Right lobe of liver (tissue), 6 donors: ENCODE results near the gene SNX11. TPM values are rescaled to one million over a fixed set of nuclear protein-coding genes. Genes with fewer than 3 reads are reported as not detected.

Source experiments
- ATAC-seq, 4 donors: fragments of 200-7000 bp; cut with Tn5 transposase; one replicate each; pipeline ENCODE4 v1.9.1; 2020; ENCODE audit warnings: mild to moderate bottlenecking in 4 of 4, moderate library complexity in 4 of 4
- DNase-seq, 3 donors: peaks; one replicate each; pipeline ENCODE4 v3.0.0-alpha.2; 2020
- H3K27ac ChIP-seq, 3 donors: fragments of 200-600 bp; one replicate each; pipeline ENCODE4 v1.8.0; 2022
- H3K27me3 ChIP-seq, 2 donors: fragments of 200-600 bp; one replicate each; pipeline ENCODE4 v1.8.0; 2022
- H3K36me3 ChIP-seq, 4 donors: fragments of 200-600 bp; sonication (generic) in 1 of 4; one replicate each; pipeline versions ENCODE4 v1.5.1 to v1.8.0; 2017 to 2022; ENCODE audit warnings: control low read depth in 1 of 4
- H3K4me1 ChIP-seq, 4 donors: fragments of 200-600 bp; sonication (generic) in 1 of 4; one replicate each; pipeline versions ENCODE4 v1.5.1 to v1.8.0; 2017 to 2022; ENCODE audit warnings: control low read depth in 1 of 4
- H3K4me3 ChIP-seq, 3 donors: fragments of 200-600 bp; one replicate each; pipeline ENCODE4 v1.8.0; 2022
- H3K9me3 ChIP-seq, 4 donors: fragments of 200-600 bp; sonication (generic) in 1 of 4; one replicate each; pipeline versions ENCODE4 v1.5.1 to v1.8.0; 2017 to 2022; ENCODE audit warnings: control low read depth in 1 of 4
- POLR2A ChIP-seq: fragments of 450-650 bp; IDR thresholded peaks from one replicate; pipeline ENCODE4 v1.6.1; 2017; ENCODE audit warnings: antibody characterized with exemption, mild to moderate bottlenecking
- WGBS: methylation state at CpG from one replicate; pipeline ENCODE4 v1.1.6; 2018; ENCODE audit warnings: low coverage, low lambda C conversion rate; ENCODE audit not compliant: insufficient coverage; ENCODE audit errors: missing lambda C conversion rate; 5-methylcytosine and 5-hydroxymethylcytosine counted together
- intact Hi-C, 2 donors: fragments of 100-400 bp; cut with DNase I; formaldehyde crosslinking; loops; one replicate each; pipeline versions ENCODE4 v1.11.2 to v1.14.1; 2022
- total RNA-seq, 6 experiments: library from RNA; depleted of rRNA in 2 of 6; stranded (reverse); fragments of >200 nt in 2 of 6; fragmentation: NEBNext Ultra II Directional in 3 of 6; extraction: Animal tissue kit (Norgen Biotek cat#: 25700) in 3 of 6; gene quantifications; one replicate each; pipeline versions ENCODE4 v1.1.0 to v1.2.4, GENCODE V29; 2016 to 2023
- TF ChIP-seq, protein P1 (sequence below), 4 donors: fragments of 200-600 bp in 3 of 4; fragments of 450-650 bp in 1 of 4; IDR thresholded peaks; one replicate each; pipeline versions ENCODE4 v1.5.1 to v1.8.0; 2016 to 2022; ENCODE audit warnings: antibody characterized with exemption in 4 of 4, mild to moderate bottlenecking in 2 of 4
- donor health status: DM: no; HTN: yes; CAD: no.
- donor health status: DM: no; HTN: no; CAD: no.
- donor health status: DM: no; HTN: no; CAD: no.
- donor health status: DM: no; HTN: yes; CAD: no.
- donor health status: DM: no; HTN: yes; CAD: no.

Gene SNX11
- total RNA-seq, 6 experiments from 2014 or later: 7.2 to 11.7 (median 9.2) TPM

DNA sequence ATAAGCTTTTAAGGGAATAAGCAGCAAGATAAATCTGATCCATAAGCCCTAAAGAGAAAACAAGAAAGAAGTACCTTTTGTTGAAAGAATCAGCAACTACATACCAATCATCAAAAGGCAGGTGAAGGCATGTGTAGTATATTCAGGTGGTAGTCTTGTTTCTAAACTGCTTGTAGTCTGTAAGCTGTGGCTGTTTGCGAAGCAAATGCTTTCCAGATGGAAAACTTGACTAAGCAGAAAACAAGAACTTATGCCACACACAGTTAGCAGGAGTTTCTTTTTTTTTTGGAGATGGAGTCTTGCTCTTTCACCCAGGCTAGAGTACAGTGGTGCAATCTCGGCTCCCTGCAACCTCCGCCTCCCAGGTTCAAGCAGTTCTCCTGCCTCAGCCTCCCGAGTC, 12.0 kb upstream of the SNX11 start:
- H3K4me1 ChIP-seq: peaks cover 0 to 4% (median 0%) of the 10 kb centered on the region in 4 donors
- DNase-seq: no peak
- H3K9me3 ChIP-seq: no peaks in the 10 kb centered on the region
- 78% methylated on average over 4 of the region's 4 CpGs for WGBS
- H3K4me3 ChIP-seq: no peak overlapping the region
- TF ChIP-seq, protein P1, sequence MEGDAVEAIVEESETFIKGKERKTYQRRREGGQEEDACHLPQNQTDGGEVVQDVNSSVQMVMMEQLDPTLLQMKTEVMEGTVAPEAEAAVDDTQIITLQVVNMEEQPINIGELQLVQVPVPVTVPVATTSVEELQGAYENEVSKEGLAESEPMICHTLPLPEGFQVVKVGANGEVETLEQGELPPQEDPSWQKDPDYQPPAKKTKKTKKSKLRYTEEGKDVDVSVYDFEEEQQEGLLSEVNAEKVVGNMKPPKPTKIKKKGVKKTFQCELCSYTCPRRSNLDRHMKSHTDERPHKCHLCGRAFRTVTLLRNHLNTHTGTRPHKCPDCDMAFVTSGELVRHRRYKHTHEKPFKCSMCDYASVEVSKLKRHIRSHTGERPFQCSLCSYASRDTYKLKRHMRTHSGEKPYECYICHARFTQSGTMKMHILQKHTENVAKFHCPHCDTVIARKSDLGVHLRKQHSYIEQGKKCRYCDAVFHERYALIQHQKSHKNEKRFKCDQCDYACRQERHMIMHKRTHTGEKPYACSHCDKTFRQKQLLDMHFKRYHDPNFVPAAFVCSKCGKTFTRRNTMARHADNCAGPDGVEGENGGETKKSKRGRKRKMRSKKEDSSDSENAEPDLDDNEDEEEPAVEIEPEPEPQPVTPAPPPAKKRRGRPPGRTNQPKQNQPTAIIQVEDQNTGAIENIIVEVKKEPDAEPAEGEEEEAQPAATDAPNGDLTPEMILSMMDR (IDR thresholded peaks at IDR 0.05): no peak
- no peak for TF ChIP-seq POLR2A
- H3K27ac ChIP-seq: no peak overlapping the region
- intact Hi-C loops: no loop called here
- H3K36me3 ChIP-seq: no peaks in the 10 kb centered on the region
- no peak for ATAC-seq
- no peaks in the 10 kb centered on the region for H3K27me3 ChIP-seq

DNA sequence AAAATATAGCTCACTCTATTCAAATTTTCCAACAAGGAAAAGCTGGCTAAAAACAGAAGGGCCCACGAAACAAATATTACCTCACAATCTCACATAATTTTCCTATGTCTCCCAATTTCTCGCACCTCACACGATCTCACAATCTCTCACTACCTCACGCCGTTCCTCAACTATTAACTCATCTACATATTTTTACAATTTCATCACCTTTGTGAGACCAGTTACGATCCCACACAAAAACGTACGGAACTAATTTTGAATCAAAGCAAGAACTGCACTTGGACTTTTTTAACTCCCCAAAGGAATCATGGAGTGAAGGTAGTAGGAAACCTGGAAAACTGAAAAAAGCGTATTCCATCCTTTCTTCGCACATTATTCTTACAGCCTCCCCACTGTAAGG, 7.4 kb upstream of the SNX11 start:
- ATAC-seq: no peak
- H3K27ac ChIP-seq: peak overlapping the region in 1 of 3 donors; percentile 68

DNA sequence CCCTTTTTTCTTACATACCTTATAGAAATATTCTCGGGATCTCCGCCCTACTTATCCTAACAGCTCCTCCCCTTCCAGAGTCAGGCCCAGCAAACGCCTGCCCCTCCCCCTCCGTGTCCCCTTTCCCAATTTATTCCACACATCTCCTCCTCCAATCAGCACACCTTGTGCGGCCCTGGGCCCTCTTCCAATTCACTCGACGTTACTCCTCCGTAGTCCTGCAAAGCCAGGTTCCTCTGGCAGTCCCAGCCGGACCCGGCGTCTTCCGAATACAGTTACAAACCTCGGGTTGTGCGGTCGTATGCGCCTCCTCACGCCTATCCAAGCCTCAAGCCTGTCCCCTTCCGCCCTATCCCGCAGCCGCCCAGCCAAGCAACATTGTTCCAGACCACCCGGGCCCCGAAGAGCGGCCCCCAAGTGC, 7.0 kb upstream of the SNX11 start:
- peak; percentile 46 to 66 (median 63) for DNase-seq

More for the DNA sequence above, 7.4 kb upstream of the SNX11 start:
- no peaks in the 10 kb centered on the region for H3K36me3 ChIP-seq
- H3K9me3 ChIP-seq: no peaks in the 10 kb centered on the region
- no peak for TF ChIP-seq POLR2A
- TF ChIP-seq, protein P1 (IDR thresholded peaks at IDR 0.05): no peak
- WGBS: 54% methylated on average over 10 of the region's 10 CpGs
- intact Hi-C loops: no loop called here
- peaks cover 0 to 6% (median 0%) of the 10 kb centered on the region in 4 donors for H3K4me1 ChIP-seq
- DNase-seq: no peak
- H3K4me3 ChIP-seq: peak overlapping the region; percentile 89 to 100 (median 89)
- no peaks in the 10 kb centered on the region for H3K27me3 ChIP-seq

DNA sequence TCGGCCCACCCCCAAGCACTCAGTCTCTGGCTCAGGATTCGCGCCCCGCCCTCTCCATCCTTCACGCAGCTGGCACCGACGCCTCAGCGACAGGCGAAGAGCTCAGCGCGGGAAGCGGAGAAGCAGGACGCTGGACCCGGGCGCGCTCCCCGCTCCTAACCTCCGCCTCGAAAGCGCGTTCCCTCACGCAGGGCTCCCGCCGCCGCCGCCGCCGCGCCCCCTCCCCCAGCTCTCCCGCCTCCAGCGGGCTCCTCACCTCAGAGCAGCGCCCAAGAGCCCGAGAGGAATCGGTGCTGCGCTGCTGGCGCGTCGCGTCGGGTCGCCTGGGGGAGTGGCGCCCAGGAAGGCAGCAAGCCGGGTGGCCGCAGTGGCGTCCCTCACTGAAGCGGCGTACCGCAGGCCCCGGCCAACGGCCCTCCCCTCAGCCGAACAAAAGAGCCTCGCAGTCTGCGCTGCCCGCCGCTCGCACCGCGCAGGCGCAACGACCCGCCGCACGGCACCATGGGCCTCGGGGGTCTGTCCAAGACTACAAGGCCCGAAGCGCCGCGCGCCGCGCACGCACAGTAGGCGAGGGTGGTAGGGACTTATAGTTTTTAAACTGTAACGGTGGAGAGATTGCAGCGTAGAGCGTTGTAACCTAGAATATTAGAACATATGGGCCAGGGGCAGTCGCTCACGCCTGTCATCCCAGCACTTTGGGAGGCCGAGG, 6.4 kb upstream of the SNX11 start, which contains the start of gene CBX1:
TSS of gene CBX1 (minus strand) at position 467 of the 709 bp plus-strand sequence. CDS start 24,474 bp downstream, outside the sequence.
- WGBS: 0% methylated on average over 34 of the region's 79 CpGs
- DNase-seq: peak; percentile 94 to 96 (median 95)
- Histone ChIP-seq H3K4me1 (peaks cover 0 to 6% (median 0%) of the 10 kb centered on the region in 4 donors), H3K9me3 (no peaks in the 10 kb centered on the region), H3K4me3 (peak within 1 kb of the TSS; percentile 89 to 100 (median 89)), H3K36me3 (no peaks in the 10 kb centered on the region), H3K27ac (peak within 1 kb of the TSS; percentile 7 to 69 (median 68)), H3K27me3 (no peaks in the 10 kb centered on the region)
- peak; percentile 54 for TF ChIP-seq POLR2A
- TF ChIP-seq, protein P1 (IDR thresholded peaks at IDR 0.05): no peak
- ATAC-seq: peak; percentile 96 to 98 (median 96)
- intact Hi-C loops: no loop called here

More for the DNA sequence above, 7.0 kb upstream of the SNX11 start:
- TF ChIP-seq, protein P1 (IDR thresholded peaks at IDR 0.05): no peak
- no peak for TF ChIP-seq POLR2A
- peak overlapping the region; percentile 7 to 69 (median 68) for H3K27ac ChIP-seq
- intact Hi-C loops: no loop called here
- under 1% methylated on average over 23 of the region's 23 CpGs for WGBS
- H3K9me3 ChIP-seq: no peaks in the 10 kb centered on the region
- H3K4me3 ChIP-seq: peak overlapping the region; percentile 89 to 100 (median 89)
- H3K36me3 ChIP-seq: no peaks in the 10 kb centered on the region
- peaks cover 0 to 6% (median 0%) of the 10 kb centered on the region in 4 donors for H3K4me1 ChIP-seq
- no peaks in the 10 kb centered on the region for H3K27me3 ChIP-seq
- ATAC-seq: peak; percentile 13 to 22 (median 20)
